Peyer's patch (tissue), 4 donors: ENCODE results near the gene HTRA1. TPM values are rescaled to one million over a fixed set of nuclear protein-coding genes. Genes with fewer than 3 reads are reported as not detected.
A peak's percentile ranks its signal among the peaks of the same experiment; 100 is the strongest.

Source experiments
- DNase-seq, 3 donors: peaks; one replicate each; pipeline ENCODE4 v3.0.0-alpha.2; 2017 to 2019
- H3K27ac ChIP-seq, 4 donors: fragments of 200-600 bp; sonication (generic); one replicate each; pipeline ENCODE4 v1.5.1; 2016 to 2019
- H3K27me3 ChIP-seq, 2 donors: fragments of 200-600 bp; sonication (generic); one replicate each; pipeline ENCODE4 v1.5.1; 2019
- H3K36me3 ChIP-seq, 3 donors: fragments of 200-600 bp; sonication (generic); one replicate each; pipeline ENCODE4 v1.5.1; 2016 to 2019
- H3K4me1 ChIP-seq, 4 donors: fragments of 200-600 bp; sonication (generic); one replicate each; pipeline ENCODE4 v1.5.1; 2016 to 2019
- H3K4me3 ChIP-seq, 4 donors: fragments of 200-600 bp; sonication (generic); 1 replicate in 3 of 4; 2 replicates in 1 of 4; pipeline ENCODE4 v1.5.1; 2016 to 2019; ENCODE audit warnings: mild to moderate bottlenecking in 1 of 4
- H3K9me3 ChIP-seq, 4 donors: fragments of 200-600 bp; sonication (generic); one replicate each; pipeline ENCODE4 v1.5.1; 2016 to 2019; ENCODE audit warnings: mild to moderate bottlenecking in 1 of 4
- POLR2A ChIP-seq, 2 donors: fragments of 450-650 bp; IDR thresholded peaks; one replicate each; pipeline ENCODE4 v1.5.1; 2017; ENCODE audit warnings: antibody characterized with exemption in 2 of 2, mild to moderate bottlenecking in 2 of 2, moderate library complexity in 2 of 2
- total RNA-seq, 4 donors: library from RNA; depleted of rRNA; stranded (reverse); fragments of >200 nt; gene quantifications; one replicate each; pipeline ENCODE4 v1.1.0, GENCODE V29; 2016
- TF ChIP-seq, protein P1 (sequence below), 6 experiments: fragments of 450-650 bp in 4 of 6; fragments of 200-600 bp in 2 of 6; sonication (generic) in 1 of 6; IDR thresholded peaks; one replicate each; pipeline ENCODE4 v1.5.1; 2017 to 2019; ENCODE audit warnings: antibody characterized with exemption in 6 of 6, mild to moderate bottlenecking in 3 of 6, moderate library complexity in 1 of 6

HTRA1 gene
- total RNA-seq, 4 donors from 2014 or later, result 12.3 to 26.1 (median 17.3) TPM

DNA sequence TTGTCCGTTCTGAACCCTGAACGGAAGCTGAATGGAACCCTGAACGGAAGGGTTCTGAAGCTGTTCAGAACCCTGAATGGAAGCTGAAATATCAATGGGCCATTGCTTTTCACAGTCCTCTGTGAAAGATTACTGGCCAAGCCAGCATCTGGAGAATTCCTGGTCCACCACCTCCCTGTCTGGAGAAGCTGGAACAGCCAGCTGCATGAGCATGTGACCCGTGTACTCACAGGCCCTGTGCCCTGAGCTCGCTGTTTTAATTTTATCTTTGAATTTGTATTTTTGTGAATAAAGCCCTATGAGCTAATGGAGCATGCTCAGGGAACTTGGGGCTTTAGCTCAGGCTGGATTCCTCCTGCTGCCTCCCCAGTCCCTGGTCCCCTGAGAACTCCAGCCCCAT lies 37.2 kb downstream of the HTRA1 start:
- Histone ChIP-seq H3K27me3 (no peaks in the 10 kb centered on the region), H3K9me3 (no peaks in the 10 kb centered on the region), H3K27ac (peak overlapping the region in 1 of 4 donors; percentile 13), H3K36me3 (no peaks in the 10 kb centered on the region), H3K4me1 (peaks cover 0 to 20% (median 5%) of the 10 kb centered on the region in 4 donors), H3K4me3 (no peak overlapping the region)
- TF ChIP-seq, protein P1, sequence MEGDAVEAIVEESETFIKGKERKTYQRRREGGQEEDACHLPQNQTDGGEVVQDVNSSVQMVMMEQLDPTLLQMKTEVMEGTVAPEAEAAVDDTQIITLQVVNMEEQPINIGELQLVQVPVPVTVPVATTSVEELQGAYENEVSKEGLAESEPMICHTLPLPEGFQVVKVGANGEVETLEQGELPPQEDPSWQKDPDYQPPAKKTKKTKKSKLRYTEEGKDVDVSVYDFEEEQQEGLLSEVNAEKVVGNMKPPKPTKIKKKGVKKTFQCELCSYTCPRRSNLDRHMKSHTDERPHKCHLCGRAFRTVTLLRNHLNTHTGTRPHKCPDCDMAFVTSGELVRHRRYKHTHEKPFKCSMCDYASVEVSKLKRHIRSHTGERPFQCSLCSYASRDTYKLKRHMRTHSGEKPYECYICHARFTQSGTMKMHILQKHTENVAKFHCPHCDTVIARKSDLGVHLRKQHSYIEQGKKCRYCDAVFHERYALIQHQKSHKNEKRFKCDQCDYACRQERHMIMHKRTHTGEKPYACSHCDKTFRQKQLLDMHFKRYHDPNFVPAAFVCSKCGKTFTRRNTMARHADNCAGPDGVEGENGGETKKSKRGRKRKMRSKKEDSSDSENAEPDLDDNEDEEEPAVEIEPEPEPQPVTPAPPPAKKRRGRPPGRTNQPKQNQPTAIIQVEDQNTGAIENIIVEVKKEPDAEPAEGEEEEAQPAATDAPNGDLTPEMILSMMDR (IDR thresholded peaks at IDR 0.05), result no peak
- no peak for TF ChIP-seq POLR2A (IDR thresholded peaks at IDR 0.05)
- DNase-seq, result no peak

DNA sequence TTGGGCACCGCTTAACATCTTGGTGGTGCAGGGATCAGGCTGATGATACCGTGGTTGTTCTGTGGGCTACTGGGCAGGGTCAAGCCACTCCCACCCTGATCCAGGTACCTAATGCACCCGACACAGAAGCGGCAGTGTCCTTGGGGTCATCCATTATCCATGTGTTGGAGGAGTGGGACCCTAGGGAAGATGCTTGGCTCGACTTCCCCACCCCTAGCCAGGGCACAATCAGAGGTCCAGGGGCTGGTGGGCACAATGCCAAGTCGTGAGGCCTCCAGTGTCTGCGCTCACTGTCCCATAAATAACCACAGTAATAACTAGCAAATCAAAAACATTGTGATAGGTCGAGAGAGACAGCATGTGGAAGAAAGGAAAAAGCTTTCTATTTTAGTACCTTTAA lies 37.7 kb downstream of the HTRA1 start:
- H3K4me1 ChIP-seq, result peaks cover 0 to 15% (median 5%) of the 10 kb centered on the region in 4 donors
- no peaks in the 10 kb centered on the region for H3K27me3 ChIP-seq
- H3K4me3 ChIP-seq, result no peak overlapping the region
- H3K36me3 ChIP-seq, result no peaks in the 10 kb centered on the region
- DNase-seq, result peak in 1 of 3 donors; percentile 39
- no peak for TF ChIP-seq POLR2A (IDR thresholded peaks at IDR 0.05)
- TF ChIP-seq, protein P1 (IDR thresholded peaks at IDR 0.05), result no peak
- H3K27ac ChIP-seq, result peak overlapping the region in 2 of 4 donors; percentile 13 to 25
- H3K9me3 ChIP-seq, result no peaks in the 10 kb centered on the region

DNA sequence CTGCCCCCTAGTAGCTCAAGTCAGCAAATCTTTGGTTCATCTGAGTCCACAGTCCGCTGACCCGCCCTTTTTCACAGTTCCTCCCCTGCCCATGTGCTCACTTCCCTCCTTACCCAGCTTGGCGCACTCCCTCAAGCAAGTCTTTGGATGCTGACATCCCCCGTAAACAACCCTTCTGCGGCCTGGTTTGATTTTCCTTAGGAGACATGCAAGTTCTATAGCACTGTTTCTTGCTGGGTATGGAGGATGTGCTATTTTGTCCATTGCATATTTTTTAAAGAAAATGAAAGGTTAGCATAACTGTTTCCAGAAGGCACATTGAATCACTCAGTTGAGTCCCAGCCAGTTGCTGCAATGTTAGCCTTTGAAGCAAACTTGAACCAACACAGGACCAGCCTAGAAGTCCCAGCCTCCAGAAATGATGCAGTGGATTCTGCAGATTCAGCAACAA lies 38.2 kb downstream of the HTRA1 start:
- Histone ChIP-seq H3K9me3 (no peaks in the 10 kb centered on the region), H3K27ac (peak overlapping the region in 1 of 4 donors; percentile 13), H3K4me1 (peaks cover 0 to 17% (median 5%) of the 10 kb centered on the region in 4 donors), H3K36me3 (no peaks in the 10 kb centered on the region), H3K4me3 (no peak overlapping the region), H3K27me3 (no peaks in the 10 kb centered on the region)
- DNase-seq, result peak in 1 of 3 donors; percentile 47
- TF ChIP-seq, protein P1 (IDR thresholded peaks at IDR 0.05), result no peak
- TF ChIP-seq POLR2A (IDR thresholded peaks at IDR 0.05), result no peak

DNA sequence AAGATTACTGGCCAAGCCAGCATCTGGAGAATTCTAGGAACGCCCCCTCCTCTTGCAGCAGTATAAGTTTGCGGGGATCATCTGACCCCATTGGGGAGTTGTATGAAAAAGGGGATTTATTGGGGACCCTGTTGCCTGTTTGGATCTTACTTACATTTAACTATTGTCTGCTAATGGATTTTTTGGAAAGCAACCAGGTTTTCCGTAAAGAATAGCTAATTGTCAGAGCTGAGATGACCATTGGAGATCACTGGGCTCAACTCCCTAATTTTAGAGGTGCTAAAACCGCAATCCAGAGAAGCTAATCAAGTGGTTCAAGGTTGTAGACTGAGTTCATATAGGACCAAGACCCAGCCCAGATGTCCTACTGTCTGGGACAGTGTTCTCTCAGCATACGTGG lies 38.8 kb downstream of the HTRA1 start:
- no peak for DNase-seq
- H3K27ac ChIP-seq, result no peak overlapping the region
- H3K27me3 ChIP-seq, result no peaks in the 10 kb centered on the region
- H3K4me3 ChIP-seq, result no peak overlapping the region
- H3K4me1 ChIP-seq, result peaks cover 0 to 17% (median 5%) of the 10 kb centered on the region in 4 donors
- no peaks in the 10 kb centered on the region for H3K9me3 ChIP-seq
- H3K36me3 ChIP-seq, result no peaks in the 10 kb centered on the region
- TF ChIP-seq, protein P1 (IDR thresholded peaks at IDR 0.05), result no peak
- TF ChIP-seq POLR2A (IDR thresholded peaks at IDR 0.05), result no peak

DNA sequence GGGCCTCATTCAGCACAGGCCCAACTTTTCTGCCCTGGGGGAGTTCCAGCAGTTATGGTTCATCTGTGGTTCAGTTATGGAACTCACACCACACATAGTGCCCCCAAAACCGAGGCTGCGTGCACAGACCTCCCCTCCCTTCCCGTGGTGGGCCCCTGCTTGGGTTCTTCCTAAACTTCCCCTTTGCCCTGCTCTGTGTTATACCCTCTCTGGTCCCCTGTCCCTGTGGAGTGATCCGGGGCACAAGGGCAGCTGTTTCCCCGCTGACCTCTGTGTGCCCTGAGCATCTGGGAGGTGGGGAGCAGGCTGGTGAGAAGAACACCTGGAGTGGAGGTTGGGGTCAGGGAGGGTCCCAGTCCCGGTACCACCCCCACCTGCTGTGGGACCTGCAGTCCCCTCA lies 39.4 kb downstream of the HTRA1 start:
- no peak overlapping the region for H3K27ac ChIP-seq

More for the DNA sequence above, 39.4 kb downstream of the HTRA1 start:
- no peak overlapping the region for H3K4me3 ChIP-seq
- no peaks in the 10 kb centered on the region for H3K9me3 ChIP-seq
- H3K36me3 ChIP-seq, result no peaks in the 10 kb centered on the region
- TF ChIP-seq POLR2A (IDR thresholded peaks at IDR 0.05), result no peak
- TF ChIP-seq, protein P1 (IDR thresholded peaks at IDR 0.05), result no peak
- H3K27me3 ChIP-seq, result no peaks in the 10 kb centered on the region
- H3K4me1 ChIP-seq, result peaks cover 0 to 17% (median 5%) of the 10 kb centered on the region in 4 donors
- no peak for DNase-seq
